Pancreas (tissue), 10 donors: ENCODE data around the gene TTF2. TPM values are rescaled to one million over a fixed set of nuclear protein-coding genes. Genes with fewer than 3 reads are reported as not detected.
A peak's percentile ranks its signal among the peaks of the same experiment; 100 is the strongest.
"Not testable (repeated sequence)": the region's sequence is repeated elsewhere in the genome, so short reads cannot be mapped to it uniquely, and the experiment has no call there.

Source experiments
- ATAC-seq, 4 donors: fragments of 200-7000 bp; cut with Tn5 transposase; one replicate each; pipeline versions ENCODE4 v1.8.0 to v1.9.1; 2020; ENCODE audit warnings: mild to moderate bottlenecking in 4 of 4, moderate library complexity in 4 of 4
- DNase-seq, 6 donors: peaks; one replicate each; pipeline ENCODE4 v3.0.0-alpha.2; 2020
- FAIRE-seq: peaks from 2 replicates; lab custom pipeline; 2012; peaks lifted over from hg19 to GRCh38; lab: Jason Lieb, UNC
- H3K27ac ChIP-seq, 4 donors: fragments of 200-600 bp; sonication (generic); 1 replicate in 3 of 4; 2 replicates in 1 of 4; pipeline versions ENCODE4 v1.5.0 to v1.8.0; 2020
- H3K27me3 ChIP-seq, 4 donors: fragments of 200-600 bp; one replicate each; pipeline ENCODE4 v1.8.0; 2021
- H3K36me3 ChIP-seq, 3 donors: fragments of 200-600 bp; sonication (generic) in 1 of 3; one replicate each; pipeline versions ENCODE4 v1.5.0 to v1.8.0; 2020 to 2021
- H3K4me1 ChIP-seq, 3 donors: fragments of 200-600 bp; one replicate each; pipeline ENCODE4 v1.8.0; 2021
- H3K4me3 ChIP-seq, 4 donors: fragments of 200-600 bp; sonication (generic) in 2 of 4; one replicate each; pipeline versions ENCODE4 v1.5.0 to v1.8.0; 2020 to 2021
- H3K9me3 ChIP-seq, 4 donors: fragments of 200-600 bp; one replicate each; pipeline ENCODE4 v1.8.0; 2021
- CTCF ChIP-seq, 4 donors: fragments of 200-600 bp; sonication (generic) in 3 of 4; IDR thresholded peaks; one replicate each; pipeline versions ENCODE4 v1.5.0 to v1.8.0; 2021; ENCODE audit warnings: antibody characterized with exemption in 4 of 4
- WGBS, 2 donors: extraction: QIAGEN DNeasy Blood & Tissue Kit; methylation state at CpG; one replicate each; pipeline ENCODE4 v1.1.7; 2013; 5-methylcytosine and 5-hydroxymethylcytosine counted together
- intact Hi-C, 3 donors: fragments of 100-400 bp; cut with DNase I; formaldehyde crosslinking; loops; one replicate each; pipeline versions ENCODE4 v1.11.1 to v1.14.2; 2022
- microRNA-seq, 2 donors: library from miRNA; unstranded; fragments of <30 nt; microRNA quantifications; one replicate each; pipeline versions ENCODE4 to v1.1.0, GENCODE V29; 2019 to 2020
- polyA plus RNA-seq, 2 donors: library from polyadenylated mRNA; stranded (reverse); fragments of 200-250 nt; gene quantifications; one replicate each; pipeline ENCODE4 v1.2.3, GENCODE V29; 2013
- total RNA-seq, 6 donors: library from RNA; stranded (reverse); fragmentation: NEBNext Ultra II Directional in 4 of 6; extraction: Animal tissue kit (Norgen Biotek cat#: 25700) in 4 of 6; gene quantifications; one replicate each; pipeline versions ENCODE4 v1.2.1 to v1.2.4, GENCODE V29; 2021 to 2023
- donor health status: healthy with polysubstance abuse.
- donor health status: DM: no; HTN: no; CAD: no; lungs with moderate emphysema.
- donor health status: DM: no; HTN: no; CAD: no.
- donor health status: control.
- donor health status: control.
- donor health status: Bipolar disorder and iron deficiency.
- donor health status: DM: yes; HTN: yes; CAD: no.
- donor health status: DM: no; HTN: no; CAD: no.
- donor health status: DM: no; HTN: no; CAD: no.
- donor health status: DM: yes; HTN: yes; CAD: no.

Gene TTF2
- total and polyA plus RNA-seq, 8 donors: 2.0 to 16.5 (median 5.0) TPM

- WGBS, 2 donors: 80 to 83% methylated on average over 5 of the region's 5 CpGs
Measured at GRCh38 chr1:117147856-117148588, 87.9 kb downstream of the TTF2 start.

GRCh38 chr1:117150316-117150715 is 90.2 kb downstream of the TTF2 start:
- intact Hi-C loops: no loop called here
- Histone ChIP-seq H3K27ac (no peak overlapping the region), H3K4me1 (no peaks in the 10 kb centered on the region), H3K4me3 (no peak overlapping the region), H3K36me3 (no peaks in the 10 kb centered on the region), H3K27me3 (no peaks in the 10 kb centered on the region), H3K9me3 (no peaks in the 10 kb centered on the region)
- TF ChIP-seq CTCF (IDR thresholded peaks at IDR 0.05): no peak
- 67 to 87% methylated on average over 2 of the region's 2 CpGs for WGBS, 2 donors
- FAIRE-seq: no peak
- no peak for DNase-seq
- no peak for ATAC-seq

More at GRCh38 chr1:117147856-117148588, 87.9 kb downstream of the TTF2 start:
- DNase-seq: no peak
- Histone ChIP-seq H3K27ac (peak overlapping the region in 2 of 4 donors; percentile 59 to 65), H3K4me1 (no peaks in the 10 kb centered on the region), H3K9me3 (no peaks in the 10 kb centered on the region), H3K27me3 (no peaks in the 10 kb centered on the region), H3K4me3 (no peak overlapping the region), H3K36me3 (no peaks in the 10 kb centered on the region)
- intact Hi-C loops: no loop called here
- TF ChIP-seq CTCF (IDR thresholded peaks at IDR 0.05): no peak
- ATAC-seq: no peak
- FAIRE-seq: no peak

GRCh38 chr1:117151305-117151704 is 91.2 kb downstream of the TTF2 start:
- not testable (repeated sequence) for FAIRE-seq

More at GRCh38 chr1:117151305-117151704, 91.2 kb downstream of the TTF2 start:
- DNase-seq, H3K4me1 ChIP-seq, H3K36me3 ChIP-seq, H3K27ac ChIP-seq, H3K9me3 ChIP-seq, H3K27me3 ChIP-seq, intact Hi-C loops, H3K4me3 ChIP-seq, ATAC-seq: not testable (repeated sequence)
- 89 to 93% methylated on average over 5 of the region's 5 CpGs for WGBS, 2 donors

Small RNA genes lying within 50 kb of the gene (microRNA-seq; reads per million reads assigned to microRNA genes)
- gene MIR942: 13.3 to 14.3 reads per million in 2 donors

Other genes with a start within 250 kb of the TTF2 start
- gene PTGFRN, start 150.4 kb upstream of the TTF2 start, total RNA-seq: 10 to 100 TPM; 20.4 to 62.0 (median 25.6) TPM
- 10 to 100 TPM in 1 of 2 donors, 1 to 10 TPM in 1; 9.9 to 14.7 TPM for gene PTGFRN, start 150.4 kb upstream of the TTF2 start, polyA plus RNA-seq
- gene CD101, start 58.6 kb upstream of the TTF2 start, total RNA-seq: 1 to 10 TPM in 4 of 6 donors, under 1 TPM in 2; 0.51 to 2.0 (median 1.2) TPM
- 1 to 10 TPM; 1.5 to 3.4 TPM for gene CD101, start 58.6 kb upstream of the TTF2 start, polyA plus RNA-seq
- gene TRIM45, start 61.4 kb downstream of the TTF2 start, total RNA-seq: 1 to 10 TPM; 2.4 to 6.8 (median 4.9) TPM
- 10 to 100 TPM; 18.2 to 30.1 TPM for gene TRIM45, start 61.4 kb downstream of the TTF2 start, polyA plus RNA-seq
- gene VTCN1, start 150.6 kb downstream of the TTF2 start, total RNA-seq: 10 to 100 TPM; 12.9 to 42.5 (median 20.8) TPM
- gene VTCN1, start 150.6 kb downstream of the TTF2 start, polyA plus RNA-seq: 10 to 100 TPM; 13.0 to 13.8 TPM